Mesodermal cell (in vitro differentiated cells): ENCODE results near the gene ARG2.
A peak's percentile ranks its signal among the peaks of the same experiment; 100 is the strongest.
"Not testable (repeated sequence)": the region's sequence is repeated elsewhere in the genome, so short reads cannot be mapped to it uniquely, and the experiment has no call there.

Experiments
- H3K27ac ChIP-seq: 2 replicates; pipeline ENCODE4 v1.7.0; 2013; ENCODE audit warnings: mild to moderate bottlenecking, low read depth, low read length, moderate library complexity; ENCODE audit not compliant: severe bottlenecking
- H3K36me3 ChIP-seq: 2 replicates; pipeline ENCODE4 v1.7.1; 2013; ENCODE audit warnings: mild to moderate bottlenecking, low read length, moderate library complexity; ENCODE audit not compliant: control insufficient read depth, insufficient read depth
- H3K4me1 ChIP-seq: one replicate; pipeline ENCODE4 v1.7.1; 2013; ENCODE audit warnings: mild to moderate bottlenecking, low read length; ENCODE audit not compliant: insufficient read depth, control insufficient read depth, poor library complexity, severe bottlenecking
- H3K4me3 ChIP-seq: 2 replicates; pipeline ENCODE4 v1.7.0; 2013; ENCODE audit warnings: low read length, control low read depth, mild to moderate bottlenecking; ENCODE audit not compliant: insufficient read depth, poor library complexity, severe bottlenecking; ENCODE audit errors: extremely low read depth
- H3K9me3 ChIP-seq: 2 replicates; pipeline ENCODE4 v1.7.1; 2013; ENCODE audit warnings: mild to moderate bottlenecking, low read length, moderate library complexity; ENCODE audit not compliant: control insufficient read depth
- WGBS, 2 experiments: methylation state at CpG; one replicate each; pipeline ENCODE4 v1.1.5; 2013; ENCODE audit warnings: missing lambda C conversion rate in 2 of 2; ENCODE audit not compliant: insufficient coverage in 2 of 2; 5-methylcytosine and 5-hydroxymethylcytosine counted together

The ARG2 gene

DNA sequence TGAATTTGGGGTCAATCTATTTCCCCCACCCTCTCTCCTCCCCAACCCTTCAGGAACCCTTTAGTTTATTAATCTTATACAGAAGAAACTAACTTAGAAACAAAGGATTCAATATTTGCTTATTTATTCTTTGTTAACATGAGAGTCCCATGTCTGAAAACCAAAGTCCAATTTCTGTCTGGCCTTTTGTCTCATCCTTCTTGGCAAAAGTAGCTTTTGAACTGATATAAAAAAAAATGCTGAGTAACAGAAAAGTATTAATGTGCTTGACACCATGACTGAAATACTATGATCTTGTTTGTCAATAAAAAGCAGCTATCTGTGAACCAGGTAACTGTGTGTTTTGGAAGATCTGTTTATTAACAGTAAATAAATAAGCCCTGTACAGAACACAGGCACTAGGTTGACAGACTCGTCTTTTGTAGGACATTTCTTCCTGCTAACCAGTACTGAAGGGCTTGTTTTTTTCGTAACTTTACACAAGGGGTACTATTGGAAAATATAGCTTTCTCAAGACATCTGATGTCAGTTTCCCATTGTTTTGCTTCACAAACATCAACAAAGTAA, 30.4 kb upstream of the ARG2 start:
- Histone ChIP-seq H3K36me3 (peaks cover 26% of the 10 kb centered on the region), H3K9me3 (no peaks in the 10 kb centered on the region), H3K4me1 (no peaks in the 10 kb centered on the region), H3K27ac (no peak overlapping the region), H3K4me3 (no peak overlapping the region)
- 93% methylated on average over 2 of the region's 2 CpGs; no CpG with 5 or more reads in 1 of the 2 experiments for WGBS, 2 experiments

DNA sequence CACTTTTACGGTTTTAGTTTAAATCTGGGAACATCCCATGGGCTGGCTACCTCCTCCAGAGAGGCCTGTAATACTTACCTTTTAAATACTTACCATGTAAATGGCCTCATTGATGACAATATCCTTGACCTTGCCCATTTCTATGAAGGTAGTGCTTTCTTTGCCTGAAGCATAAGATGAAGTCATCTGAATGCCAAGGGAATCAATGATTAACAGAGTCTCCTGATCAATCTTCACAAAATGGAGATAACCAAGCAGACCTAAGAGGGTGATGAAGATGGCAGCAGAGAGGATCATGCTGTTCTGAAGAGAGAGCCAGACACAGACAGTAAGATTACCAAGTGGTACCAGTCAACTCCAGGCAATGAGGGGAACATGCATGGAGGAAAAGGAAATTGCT, 26.1 kb upstream of the ARG2 start:
- no CpG with 5 or more reads among the region's 1 CpG for WGBS, 2 experiments
- H3K9me3 ChIP-seq, H3K27ac ChIP-seq, H3K4me3 ChIP-seq, H3K4me1 ChIP-seq: not testable (repeated sequence)
- peaks cover 13% of the 10 kb centered on the region for H3K36me3 ChIP-seq

DNA sequence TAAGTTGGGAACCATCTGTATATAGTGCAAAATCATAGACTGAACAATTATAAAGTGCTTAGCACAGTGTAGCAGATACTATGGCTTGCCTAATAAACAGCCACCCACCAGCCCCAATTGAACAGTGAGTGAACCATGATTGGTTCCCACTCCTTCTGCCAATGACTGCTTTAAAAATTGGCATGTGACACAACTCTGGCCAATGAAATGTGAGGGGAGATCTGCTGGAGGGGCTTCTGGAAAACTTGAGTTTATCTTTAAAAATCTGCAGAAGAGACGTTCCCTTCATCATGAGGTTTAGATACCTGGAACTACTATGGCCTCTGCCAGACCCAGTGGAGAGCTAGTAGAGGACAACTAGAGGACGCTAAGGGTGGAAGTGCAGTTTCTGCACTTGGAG, 24.3 kb upstream of the ARG2 start:
- 92 to 100% methylated on average over 2 of the region's 2 CpGs for whole genome bisulfite sequencing, 2 experiments
- no peaks in the 10 kb centered on the region for H3K4me1 ChIP-seq
- H3K27ac ChIP-seq: no peak overlapping the region
- H3K4me3 ChIP-seq: no peak overlapping the region
- H3K36me3 ChIP-seq: peaks cover 10% of the 10 kb centered on the region
- no peaks in the 10 kb centered on the region for H3K9me3 ChIP-seq

DNA sequence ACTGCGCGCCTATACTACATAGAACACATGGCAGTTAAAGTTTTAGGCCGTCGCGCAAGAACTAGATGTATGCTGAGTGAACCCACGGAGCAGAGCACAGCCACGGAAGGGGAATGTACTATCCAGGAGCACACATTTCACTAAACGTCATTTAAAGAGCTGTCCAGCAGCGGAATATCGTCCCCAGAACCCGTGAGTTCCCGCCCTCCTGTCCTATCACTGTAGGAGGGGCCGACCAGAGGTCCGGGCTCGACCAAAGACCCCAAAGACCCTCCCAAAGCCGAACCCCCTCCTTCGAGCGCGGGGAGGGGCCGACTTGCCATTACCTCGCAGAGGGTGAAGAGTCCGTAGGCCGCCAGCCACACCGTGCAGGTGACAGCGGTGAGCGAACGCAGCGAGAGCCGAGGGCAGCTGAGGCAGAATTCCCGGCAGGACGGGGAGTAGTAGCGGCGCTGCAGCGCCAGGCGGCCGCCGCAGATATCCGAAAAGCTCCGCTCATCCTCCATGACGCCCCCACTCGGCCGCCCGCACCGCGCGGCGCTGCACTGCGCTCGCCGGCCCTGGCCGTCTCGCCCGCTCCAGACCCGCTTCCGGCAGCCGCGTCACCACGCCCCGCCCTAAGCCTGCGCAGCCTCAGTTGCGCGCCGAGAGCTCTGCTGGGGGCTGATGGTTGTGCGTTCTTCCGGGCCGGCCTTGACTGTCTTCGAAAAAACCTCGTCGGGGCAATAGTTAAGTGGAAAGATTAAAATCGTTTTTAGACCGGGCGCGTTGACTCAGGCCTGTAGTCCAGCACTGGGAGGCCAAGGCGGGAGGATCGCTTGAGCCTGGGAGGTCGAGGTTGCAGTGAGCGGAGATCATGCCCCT, 19.8 kb upstream of the ARG2 start, which contains the start of gene PIGH:
Gene PIGH (minus strand): TSS at position 571 of the 864 bp plus-strand sequence. CDS start 65 bp downstream, at position 506.
- Histone ChIP-seq H3K4me1 (no peaks in the 10 kb centered on the region), H3K4me3 (peak within 1 kb of the TSS; percentile 64), H3K36me3 (no peaks in the 10 kb centered on the region), H3K27ac (peak within 1 kb of the TSS; percentile 66), H3K9me3 (no peaks in the 10 kb centered on the region)
- WGBS, 2 experiments: 10 to 13% methylated on average over 47 to 60 of the region's 77 CpGs

DNA sequence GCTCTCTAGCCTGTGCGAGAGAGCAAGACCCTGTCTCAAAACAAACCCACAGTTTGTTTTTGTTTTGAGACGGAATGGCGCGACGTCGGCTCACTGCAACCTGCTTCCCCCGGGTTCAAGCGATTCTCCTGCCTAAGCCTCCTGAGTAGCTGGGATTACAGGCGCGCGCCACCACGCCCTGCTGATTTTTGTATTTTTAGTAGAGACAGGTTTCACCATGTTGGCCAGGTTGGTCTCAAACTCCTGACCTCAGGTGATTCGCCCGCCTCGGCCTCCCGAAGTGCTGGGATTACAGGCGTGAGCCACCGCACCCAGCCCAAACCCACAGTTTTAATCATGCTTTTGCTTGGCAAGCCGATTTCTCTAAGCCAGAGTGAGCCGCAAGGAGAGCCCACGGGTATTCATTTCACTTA, 19.2 kb upstream of the ARG2 start:
- H3K36me3 ChIP-seq, H3K9me3 ChIP-seq, H3K27ac ChIP-seq, H3K4me1 ChIP-seq: not testable (repeated sequence)
- WGBS, 2 experiments: 92 to 93% methylated on average over 19 to 20 of the region's 21 CpGs
- H3K4me3 ChIP-seq: peak overlapping the region; percentile 64

DNA sequence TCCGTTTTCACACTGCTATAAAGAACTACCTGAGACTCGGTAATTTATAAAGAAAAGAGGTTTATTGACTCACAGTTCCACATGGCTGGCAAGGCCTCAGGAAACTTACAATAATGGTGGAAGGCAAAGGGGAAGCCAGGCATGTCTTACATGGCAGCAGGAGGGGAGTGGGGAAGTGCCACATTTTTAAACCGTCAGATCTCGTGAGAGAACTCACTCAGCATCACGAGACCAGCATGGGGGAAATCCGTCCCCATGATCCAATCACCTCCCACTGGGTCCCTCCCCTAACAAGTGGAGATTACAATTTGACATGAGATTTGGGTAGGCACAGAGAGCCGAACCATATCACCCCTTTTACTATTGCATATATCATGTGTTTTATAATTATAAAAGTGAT, 17.6 kb upstream of the ARG2 start:
- 71% methylated on average over 3 of the region's 7 CpGs; no CpG with 5 or more reads in 1 of the 2 experiments for WGBS, 2 experiments
- Histone ChIP-seq H3K36me3 (no peaks in the 10 kb centered on the region), H3K4me1 (no peaks in the 10 kb centered on the region), H3K9me3 (no peaks in the 10 kb centered on the region), H3K4me3 (no peak overlapping the region), H3K27ac (no peak overlapping the region)

DNA sequence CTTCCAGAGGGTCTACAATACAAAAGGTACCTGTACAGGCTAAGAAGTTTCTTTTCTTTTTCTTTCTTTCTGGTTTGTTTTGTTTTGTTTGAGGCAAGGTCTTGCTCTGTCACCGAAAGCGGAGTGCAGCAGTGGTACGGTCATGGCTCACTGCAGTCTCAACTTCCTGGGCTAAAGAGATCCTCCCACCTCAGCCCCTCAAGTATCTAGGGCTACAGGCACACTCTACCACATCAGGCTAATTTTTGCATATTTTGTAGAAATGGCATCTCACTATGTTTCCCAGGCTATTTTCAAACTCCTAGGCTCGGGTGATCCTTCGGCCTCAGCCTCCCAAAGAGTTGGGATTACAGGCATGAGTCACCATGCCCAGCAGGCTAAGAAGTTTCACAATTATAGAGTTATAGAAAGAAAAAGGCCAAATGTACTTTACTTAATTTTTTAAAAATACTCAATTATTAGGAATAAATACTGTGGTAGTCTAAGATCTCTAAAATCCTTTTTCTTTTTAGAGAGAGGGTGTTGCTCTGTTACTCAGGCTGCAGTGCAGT, 16.6 kb upstream of the ARG2 start:
- no peak overlapping the region for H3K4me3 ChIP-seq
- WGBS, 2 experiments: 56 to 81% methylated on average over 3 to 5 of the region's 5 CpGs
- H3K4me1 ChIP-seq: no peaks in the 10 kb centered on the region
- no peaks in the 10 kb centered on the region for H3K9me3 ChIP-seq
- H3K27ac ChIP-seq: no peak overlapping the region
- no peaks in the 10 kb centered on the region for H3K36me3 ChIP-seq

DNA sequence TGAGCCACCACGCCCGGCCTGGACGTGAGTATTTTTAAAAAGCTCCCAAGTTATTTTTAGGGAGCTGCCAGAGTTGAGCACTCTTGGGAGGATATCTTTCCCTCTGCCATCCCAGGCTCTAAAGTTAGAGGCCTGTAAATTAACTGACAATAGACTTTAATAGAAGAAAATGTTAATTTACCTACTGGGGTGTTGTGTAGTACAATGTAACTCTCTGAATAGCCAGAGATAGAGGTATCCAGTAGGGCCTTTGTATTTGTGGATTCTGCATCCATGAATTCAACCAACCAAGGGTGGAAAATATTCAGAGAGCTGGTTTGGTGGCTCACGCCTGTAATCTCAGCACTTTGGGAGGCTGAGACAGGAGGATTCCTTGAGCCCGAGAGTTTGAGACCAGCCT, 12.1 kb upstream of the ARG2 start:
- Histone ChIP-seq H3K27ac (no peak overlapping the region), H3K9me3 (no peaks in the 10 kb centered on the region), H3K36me3 (no peaks in the 10 kb centered on the region), H3K4me3 (no peak overlapping the region), H3K4me1 (no peaks in the 10 kb centered on the region)
- WGBS, 2 experiments: 95 to 100% methylated on average over 1 to 4 of the region's 5 CpGs

DNA sequence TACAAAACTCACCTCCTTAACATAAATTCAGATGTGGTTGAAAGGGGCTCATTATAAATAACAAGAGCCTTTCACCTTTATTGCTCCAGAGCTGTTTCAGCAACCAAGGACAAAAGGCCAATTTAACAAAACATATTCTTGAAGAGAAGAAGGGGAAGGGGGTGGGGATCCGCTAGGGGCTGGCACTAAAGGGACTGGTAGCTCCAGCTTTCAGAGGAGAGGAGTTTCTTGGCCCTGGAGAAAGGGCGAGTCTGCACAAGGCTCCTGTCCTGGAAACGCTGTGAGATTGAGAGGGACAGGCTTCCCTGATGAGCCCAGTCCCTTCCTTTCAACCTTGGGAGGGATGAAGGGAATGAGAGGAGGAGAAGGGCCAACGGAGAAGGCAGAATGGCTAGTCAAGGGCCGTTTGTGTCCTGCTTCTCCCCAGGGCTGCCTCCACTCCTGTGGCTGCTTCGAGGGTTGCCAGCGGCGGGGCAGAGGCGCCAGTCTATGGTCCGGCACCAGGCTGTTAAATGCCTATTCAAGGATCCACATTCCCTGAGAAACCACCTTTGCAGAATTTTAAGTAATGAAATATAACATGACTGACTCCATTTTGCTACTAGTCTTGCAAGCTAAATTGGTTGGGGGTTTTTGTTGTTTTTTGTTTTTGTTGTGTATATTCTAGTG, 9.9 kb upstream of the ARG2 start:
- Histone ChIP-seq H3K36me3 (no peaks in the 10 kb centered on the region), H3K4me1 (no peaks in the 10 kb centered on the region), H3K4me3 (no peak overlapping the region), H3K9me3 (no peaks in the 10 kb centered on the region), H3K27ac (no peak overlapping the region)
- 72 to 76% methylated on average over 8 of the region's 10 CpGs for WGBS, 2 experiments

DNA sequence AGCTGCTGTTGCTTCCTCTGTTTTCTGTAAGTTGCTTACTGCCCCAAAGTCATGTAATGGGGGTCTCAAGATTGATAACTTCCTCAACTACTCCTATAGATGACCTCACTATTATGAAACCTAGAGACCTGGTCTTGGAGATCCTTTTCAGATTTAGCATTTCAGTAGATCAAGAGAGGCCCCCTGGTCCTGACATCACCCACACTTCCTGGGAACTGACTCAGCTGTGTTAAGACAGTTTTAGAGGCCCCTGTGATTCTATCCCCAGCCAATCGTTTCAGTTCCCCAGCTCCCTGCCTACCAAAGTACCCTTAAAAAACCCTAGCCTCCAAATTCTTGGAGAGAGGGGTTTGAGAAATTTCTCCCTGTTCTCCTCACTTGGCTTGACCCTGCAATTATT, 9.2 kb upstream of the ARG2 start:
- Histone ChIP-seq H3K9me3 (no peaks in the 10 kb centered on the region), H3K4me1 (no peaks in the 10 kb centered on the region), H3K36me3 (no peaks in the 10 kb centered on the region), H3K27ac (no peak overlapping the region), H3K4me3 (no peak overlapping the region)
- 100% methylated on average over 1 of the region's 1 CpG; no CpG with 5 or more reads in 1 of the 2 experiments for WGBS, 2 experiments
